Measurements from ENCODE around the gene TMEM256. TPM values are rescaled to one million over a fixed set of nuclear protein-coding genes. Genes with fewer than 3 reads are reported as not detected.

TMEM256 gene
- total and polyA plus RNA-seq, 9 of the 15 experiments (the other 6 are each of a cell fraction or from before 2014, with no cell fraction given), result 43.4 to 177 (median 68.5) TPM

- no peak for TF ChIP-seq GMEB1 (CRISPR knock-in tag; IDR thresholded peaks at IDR 0.05)
- TF ChIP-seq HIVEP1 (CRISPR knock-in tag; IDR thresholded peaks at IDR 0.05), result no peak
- no peak for TF ChIP-seq ZNF740 (CRISPR knock-in tag; IDR thresholded peaks at IDR 0.05)
- TF ChIP-seq ZNF740 (tag; IDR thresholded peaks at IDR 0.05), result no peak
- no peak for TF ChIP-seq USF1 (CRISPR knock-in tag; IDR thresholded peaks at IDR 0.05)
- no peak for TF ChIP-seq C11orf30 (IDR thresholded peaks at IDR 0.05; ENCODE audit: low read depth)
- no peak for TF ChIP-seq NCOA1 (IDR thresholded peaks at IDR 0.05; ENCODE audit: low read depth)
- no peak for TF ChIP-seq HMG20B (CRISPR knock-in tag; IDR thresholded peaks at IDR 0.05)
- no peak for TF ChIP-seq ZNF212 (CRISPR knock-in tag; IDR thresholded peaks at IDR 0.05)
- TF ChIP-seq ZNF165 (CRISPR knock-in tag; IDR thresholded peaks at IDR 0.05; ENCODE audit: borderline replicate concordance), result no peak
- no peak for TF ChIP-seq MTA3 (IDR thresholded peaks at IDR 0.05; ENCODE audit: borderline replicate concordance)
- TF ChIP-seq ZNF766 (CRISPR knock-in tag; conservative IDR thresholded peaks at IDR 0.05), result no peak
- TF ChIP-seq DEAF1 (CRISPR knock-in tag; IDR thresholded peaks at IDR 0.05), result no peak
- no peak for TF ChIP-seq SREBF2 (CRISPR knock-in tag; IDR thresholded peaks at IDR 0.05)
- no peak for TF ChIP-seq ZNF785 (CRISPR knock-in tag; IDR thresholded peaks at IDR 0.05)
- TF ChIP-seq TGIF2 (CRISPR knock-in tag; IDR thresholded peaks at IDR 0.05), result no peak
- TF ChIP-seq ZNF274 (IDR thresholded peaks at IDR 0.05; ENCODE audit: borderline replicate concordance, low read depth, low read length), result no peak
- no peak for TF ChIP-seq TAF15 (IDR thresholded peaks at IDR 0.05; ENCODE audit: low read depth, low read length)
- TF ChIP-seq CHD1 (IDR thresholded peaks at IDR 0.05; ENCODE audit: low read length), result no peak
- no peak for TF ChIP-seq MXD1 (CRISPR knock-in tag; IDR thresholded peaks at IDR 0.05; ENCODE audit: borderline replicate concordance, poor library complexity, severe bottlenecking)
- TF ChIP-seq TFAP4 (CRISPR knock-in tag; IDR thresholded peaks at IDR 0.05; ENCODE audit: borderline replicate concordance), result peak; percentile 85
- no peak for TF ChIP-seq ADNP (tag; IDR thresholded peaks at IDR 0.05)
These were observed 32.0 kb upstream of the TMEM256 start (continued) for GRCh38 chr17:7435676-7436555.
